ENCODE results near the gene TOP1. TPM values are rescaled to one million over a fixed set of nuclear protein-coding genes. Genes with fewer than 3 reads are reported as not detected.

The TOP1 gene
- polyA plus RNA-seq, 4 donors: 107 to 115 (median 111) TPM

DNA sequence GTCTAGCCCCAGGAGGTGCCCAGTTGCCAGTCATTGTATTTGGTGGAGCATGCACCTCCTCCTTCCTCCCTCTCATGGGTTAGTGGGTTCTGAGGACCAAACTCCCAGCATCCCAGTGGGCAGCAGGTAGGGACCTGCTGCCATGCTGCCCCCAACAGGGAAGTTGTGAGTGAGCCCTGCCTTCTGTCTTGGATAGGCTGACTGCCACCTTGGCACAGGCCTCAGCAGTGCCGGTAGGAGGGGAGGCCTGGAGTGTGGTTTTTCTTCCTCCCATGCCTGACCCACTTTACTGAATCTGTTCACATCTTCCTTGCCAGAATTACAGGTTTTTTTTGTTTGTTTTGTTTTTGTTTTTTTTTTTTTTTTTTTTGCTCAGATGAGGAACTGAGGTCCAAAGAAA is 133.3 kb downstream of the TOP1 start:
- no peak for DNase-seq (ENCODE audit: low read depth in 4 of 4, low spot score in 2 of 4)

GRCh38 chr20:41162396-41162795 is 133.8 kb downstream of the TOP1 start:
- no peak for DNase-seq (ENCODE audit: low read depth in 4 of 4, low spot score in 2 of 4)

DNA sequence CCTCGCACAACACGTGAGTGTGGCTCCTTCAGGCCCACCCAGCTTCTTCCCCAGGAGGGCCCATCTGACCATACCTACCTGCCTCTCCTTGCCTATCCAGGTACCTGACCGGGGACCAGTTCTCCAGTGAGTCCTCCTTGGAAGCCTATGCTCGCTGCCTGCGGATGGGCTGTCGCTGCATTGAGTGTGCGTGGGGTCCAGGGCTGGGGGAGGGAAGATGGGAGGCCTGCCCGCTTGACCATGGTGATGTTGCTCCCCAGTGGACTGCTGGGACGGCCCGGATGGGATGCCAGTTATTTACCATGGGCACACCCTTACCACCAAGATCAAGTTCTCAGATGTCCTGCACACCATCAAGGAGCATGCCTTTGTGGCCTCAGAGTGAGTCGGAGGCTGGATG is 135.2 kb downstream of the TOP1 start:
- DNase-seq (ENCODE audit: low read depth in 4 of 4, low spot score in 2 of 4): no peak

GRCh38 chr20:41165001-41165882 is 136.6 kb downstream of the TOP1 start:
- no peak for DNase-seq (ENCODE audit: low read depth in 4 of 4, low spot score in 2 of 4)

GRCh38 chr20:41166201-41167117 is 137.8 kb downstream of the TOP1 start:
- no peak for DNase-seq (ENCODE audit: low read depth in 4 of 4, low spot score in 2 of 4)

GRCh38 chr20:41167118-41167470 is 138.5 kb downstream of the TOP1 start:
- DNase-seq (ENCODE audit: low read depth in 4 of 4, low spot score in 2 of 4): no peak

GRCh38 chr20:41167481-41168253 is 139.0 kb downstream of the TOP1 start:
- DNase-seq (ENCODE audit: low read depth in 4 of 4, low spot score in 2 of 4): no peak

- DNase-seq (ENCODE audit: low read depth in 4 of 4, low spot score in 2 of 4): no peak
Observed at GRCh38 chr20:41168281-41169161, 139.9 kb downstream of the TOP1 start.

DNA sequence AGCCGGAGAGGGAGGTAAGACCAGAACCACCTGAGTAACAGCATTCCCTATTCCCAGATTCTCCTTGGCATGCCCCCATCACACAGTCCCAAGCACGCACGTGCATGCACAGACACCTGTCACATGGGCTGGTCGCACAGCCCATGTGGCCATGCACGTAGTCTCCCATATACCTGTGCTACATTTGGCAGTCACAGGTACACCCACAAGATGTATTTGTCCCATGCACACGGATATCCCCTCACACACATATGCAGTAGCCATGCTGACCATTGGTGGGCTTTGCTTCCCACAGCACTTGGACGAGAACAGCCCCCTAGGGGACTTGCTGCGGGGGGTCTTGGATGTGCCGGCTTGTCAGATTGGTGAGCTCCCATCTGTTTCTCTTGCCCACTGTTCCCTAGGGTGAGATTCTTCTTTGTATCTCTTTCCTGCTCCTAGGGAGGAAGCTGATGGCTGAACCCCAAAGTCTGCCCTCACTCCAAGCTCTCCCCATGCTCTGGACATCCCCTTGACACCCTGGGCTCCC is 140.6 kb downstream of the TOP1 start:
- no peak for DNase-seq (ENCODE audit: low read depth in 4 of 4, low spot score in 2 of 4)

- no peak for DNase-seq (ENCODE audit: low read depth in 4 of 4, low spot score in 2 of 4)
Observed at GRCh38 chr20:41169791-41170351, 141.2 kb downstream of the TOP1 start.

DNA sequence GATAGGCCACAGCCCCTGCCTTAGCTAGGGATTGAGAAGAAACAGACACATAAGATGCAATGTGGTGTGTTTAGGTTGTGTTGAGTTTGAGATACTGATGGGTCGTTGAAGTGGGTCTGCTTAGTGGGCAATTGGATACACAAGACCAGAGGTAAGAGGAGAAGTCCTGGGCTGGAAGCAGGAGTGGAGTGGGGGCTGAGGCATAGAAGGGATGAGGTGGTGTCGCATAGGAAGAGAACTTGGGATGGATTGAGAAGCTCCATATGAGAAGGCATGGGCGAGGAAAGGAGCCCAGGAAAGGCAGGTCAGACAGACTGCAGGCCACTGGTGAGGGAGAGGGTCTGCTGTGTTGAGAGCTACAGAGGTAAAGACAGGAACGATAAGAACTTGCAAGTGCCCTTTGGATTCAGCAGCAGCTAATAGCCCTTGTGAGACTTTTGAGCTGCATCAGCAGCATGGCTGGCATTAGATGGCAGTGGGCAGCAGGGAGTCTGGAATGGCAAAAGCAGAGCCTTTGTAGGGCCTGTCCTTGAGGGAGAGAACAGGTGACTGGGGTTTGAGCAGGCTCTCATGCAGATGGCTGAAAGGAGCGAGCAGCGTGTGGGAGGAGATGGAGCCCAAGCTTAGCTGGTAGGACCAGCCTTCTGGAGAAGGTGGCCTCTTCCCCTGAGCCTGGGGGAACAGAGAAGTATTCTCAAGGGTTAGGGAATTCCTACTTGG is 141.9 kb downstream of the TOP1 start:
- no peak for DNase-seq (ENCODE audit: low read depth in 4 of 4, low spot score in 2 of 4)

GRCh38 chr20:41171736-41172295 is 143.2 kb downstream of the TOP1 start:
- DNase-seq (ENCODE audit: low read depth in 4 of 4, low spot score in 2 of 4): no peak

GRCh38 chr20:41172296-41173140 is 143.9 kb downstream of the TOP1 start:
- DNase-seq (ENCODE audit: low read depth in 4 of 4, low spot score in 2 of 4): no peak

GRCh38 chr20:41173161-41173721 is 144.6 kb downstream of the TOP1 start:
- peak; percentile 34 to 67 (median 58) for DNase-seq (ENCODE audit: low read depth in 4 of 4, low spot score in 2 of 4)

DNA sequence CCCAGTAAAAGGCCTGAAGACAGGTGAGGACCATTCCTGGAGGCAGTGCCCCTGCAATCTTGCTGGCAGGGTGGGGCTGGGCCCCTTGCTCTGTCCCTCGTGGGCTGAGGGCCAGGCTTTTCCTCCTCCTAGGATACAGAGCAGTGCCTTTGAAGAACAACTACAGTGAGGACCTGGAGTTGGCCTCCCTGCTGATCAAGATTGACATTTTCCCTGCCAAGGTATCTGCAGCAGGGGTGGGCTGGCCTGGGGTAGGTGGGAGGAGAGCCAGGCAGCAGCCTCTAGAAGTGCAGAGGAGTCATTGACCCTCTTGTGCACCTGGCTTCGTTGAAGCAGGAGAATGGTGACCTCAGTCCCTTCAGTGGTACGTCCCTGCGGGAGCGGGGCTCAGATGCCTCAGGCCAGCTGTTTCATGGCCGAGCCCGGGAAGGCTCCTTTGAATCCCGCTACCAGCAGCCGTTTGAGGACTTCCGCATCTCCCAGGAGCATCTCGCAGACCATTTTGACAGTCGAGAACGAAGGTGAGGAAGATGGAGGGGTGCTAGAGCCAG is 145.2 kb downstream of the TOP1 start:
- no peak for DNase-seq (ENCODE audit: low read depth in 4 of 4, low spot score in 2 of 4)
